IgD-negative memory B cell (primary cell): ENCODE measurements around the gene STK33. TPM values are rescaled to one million over a fixed set of nuclear protein-coding genes. Genes with fewer than 3 reads are reported as not detected.

ENCODE experiments used
- H3K27ac Mint-ChIP-seq, 3 donors: one replicate each; pipeline ENCODE4 v1.8.0; 2020 to 2022; ENCODE audit warnings: mild to moderate bottlenecking in 3 of 3, mixed read lengths in 3 of 3, moderate library complexity in 1 of 3
- H3K27me3 Mint-ChIP-seq: one replicate; pipeline ENCODE4 v1.8.0; 2021; ENCODE audit warnings: mixed read lengths
- H3K36me3 Mint-ChIP-seq: one replicate; pipeline ENCODE4 v1.8.0; 2020; ENCODE audit warnings: mild to moderate bottlenecking, mixed read lengths
- H3K4me1 Mint-ChIP-seq, 3 donors: one replicate each; pipeline ENCODE4 v1.8.0; 2020 to 2022; ENCODE audit warnings: mixed read lengths in 3 of 3, mild to moderate bottlenecking in 1 of 3
- H3K4me3 Mint-ChIP-seq, 4 donors: one replicate each; pipeline ENCODE4 v1.8.0; 2020 to 2022; ENCODE audit warnings: mild to moderate bottlenecking in 4 of 4, mixed read lengths in 4 of 4, moderate library complexity in 3 of 4
- H3K9me3 Mint-ChIP-seq, 3 donors: one replicate each; pipeline ENCODE4 v1.8.0; 2020 to 2021; ENCODE audit warnings: mixed read lengths in 3 of 3, mild to moderate bottlenecking in 1 of 3
- polyA plus RNA-seq: library from polyadenylated mRNA; unstranded; fragments of 300-500 nt; fragmentation: Illumina TruSeq; gene quantifications from one replicate; pipeline ENCODE4 v1.2.3, GENCODE V29; 2021

The STK33 gene
- polyA plus RNA-seq, 1 donor from 2014 or later, result 1.4 TPM

DNA sequence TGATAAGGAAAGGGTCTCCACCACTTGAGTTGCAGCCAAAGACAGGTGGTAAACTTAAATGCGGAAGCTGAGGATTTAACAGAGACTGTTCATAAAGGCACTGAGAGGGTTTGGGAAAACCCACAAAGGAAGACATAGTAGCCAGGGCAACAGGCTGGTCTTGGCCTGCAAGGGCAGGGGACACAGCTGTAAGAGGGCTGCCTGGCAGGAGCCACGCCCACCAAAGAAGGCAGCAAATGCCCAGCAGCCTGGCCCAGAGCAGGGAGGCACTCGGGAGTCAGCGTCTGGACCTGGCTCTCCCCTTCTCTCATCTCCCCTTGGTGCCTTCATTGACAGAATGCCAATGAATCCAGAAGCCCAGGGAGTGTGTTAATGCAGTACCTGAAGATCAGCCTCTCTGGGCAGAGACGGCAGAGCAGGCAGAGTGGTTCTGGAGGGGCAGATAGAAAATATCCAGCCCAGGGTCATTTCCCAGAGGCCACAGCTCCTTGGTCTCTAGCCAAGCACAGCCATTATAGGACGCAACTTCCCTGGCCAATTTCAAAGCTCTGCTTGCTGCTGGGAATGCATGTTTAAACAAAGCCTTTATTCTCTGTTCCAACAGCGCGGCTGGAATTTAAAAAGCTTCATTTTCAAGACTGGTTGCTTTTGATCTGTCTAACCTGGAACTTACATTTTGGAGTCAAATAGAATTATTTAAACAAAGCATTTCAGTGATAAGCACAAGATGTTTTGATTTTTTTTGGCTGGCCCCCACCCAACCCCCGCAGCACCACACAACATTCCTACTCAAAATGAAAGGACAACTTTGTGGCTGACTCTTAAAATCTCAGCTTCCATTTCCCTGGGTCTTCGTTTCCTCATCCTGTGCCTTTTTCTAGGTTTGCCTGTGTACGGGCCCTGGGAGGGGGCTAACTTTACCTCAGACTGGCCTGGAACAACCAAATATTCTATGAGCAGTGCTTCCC is 204.7 kb downstream of the STK33 start:
- Mint-ChIP-seq H3K27me3 (peaks cover 2% of the 10 kb centered on the region), H3K4me3 (no peak overlapping the region), H3K36me3 (peaks cover 4% of the 10 kb centered on the region), H3K27ac (no peak overlapping the region), H3K4me1 (peaks cover 0 to 6% (median 0%) of the 10 kb centered on the region in 3 donors), H3K9me3 (no peaks in the 10 kb centered on the region)

DNA sequence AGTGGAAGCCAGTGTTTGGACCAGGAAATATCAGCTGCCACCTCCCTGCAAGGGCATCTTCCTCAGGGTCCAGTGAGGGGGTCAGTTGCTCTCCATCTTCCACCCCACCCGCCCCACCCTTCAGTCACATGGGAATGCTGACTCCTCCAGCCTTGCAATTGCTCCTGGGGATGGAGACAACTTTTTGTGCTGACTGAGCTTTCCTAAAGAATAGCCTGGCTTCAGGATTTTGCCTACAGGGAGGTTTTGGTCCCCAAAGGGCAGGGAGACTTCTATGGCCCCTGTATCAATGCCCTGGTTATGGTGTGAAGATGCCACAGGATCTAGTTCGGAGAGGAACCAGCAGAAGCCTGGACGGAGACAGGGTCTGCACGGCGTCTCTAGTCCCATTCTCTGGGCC is 206.3 kb downstream of the STK33 start:
- peaks cover 0 to 6% (median 0%) of the 10 kb centered on the region in 3 donors for H3K4me1 Mint-ChIP-seq
- H3K9me3 Mint-ChIP-seq, result no peaks in the 10 kb centered on the region

DNA sequence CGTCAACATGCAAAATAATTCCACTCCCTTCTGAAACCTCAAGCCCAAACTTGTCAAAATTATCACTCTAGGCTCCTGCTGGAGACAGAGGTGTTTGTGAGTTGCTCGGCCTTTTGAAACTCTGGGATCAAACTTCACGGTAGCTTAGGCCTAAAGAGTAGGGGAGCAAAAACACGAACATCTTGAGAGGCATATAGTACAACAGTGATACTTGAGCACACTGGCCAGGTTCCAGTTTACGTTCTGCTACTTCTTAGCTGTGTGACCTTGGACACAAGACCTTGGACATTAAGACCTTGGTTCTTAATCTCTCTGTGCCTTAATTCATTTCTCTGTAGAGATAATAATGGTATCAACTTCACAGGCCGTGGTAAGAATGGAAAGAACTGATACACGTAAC is 206.9 kb downstream of the STK33 start:
- Mint-ChIP-seq H3K27ac (no peak overlapping the region), H3K9me3 (no peaks in the 10 kb centered on the region), H3K4me3 (no peak overlapping the region), H3K27me3 (peaks cover 2% of the 10 kb centered on the region), H3K4me1 (peaks cover 0 to 6% (median 0%) of the 10 kb centered on the region in 3 donors), H3K36me3 (no peaks in the 10 kb centered on the region)

More for the DNA sequence above, 206.3 kb downstream of the STK33 start:
- Mint-ChIP-seq H3K4me3 (no peak overlapping the region), H3K36me3 (no peaks in the 10 kb centered on the region), H3K27ac (no peak overlapping the region), H3K27me3 (peaks cover 2% of the 10 kb centered on the region)

DNA sequence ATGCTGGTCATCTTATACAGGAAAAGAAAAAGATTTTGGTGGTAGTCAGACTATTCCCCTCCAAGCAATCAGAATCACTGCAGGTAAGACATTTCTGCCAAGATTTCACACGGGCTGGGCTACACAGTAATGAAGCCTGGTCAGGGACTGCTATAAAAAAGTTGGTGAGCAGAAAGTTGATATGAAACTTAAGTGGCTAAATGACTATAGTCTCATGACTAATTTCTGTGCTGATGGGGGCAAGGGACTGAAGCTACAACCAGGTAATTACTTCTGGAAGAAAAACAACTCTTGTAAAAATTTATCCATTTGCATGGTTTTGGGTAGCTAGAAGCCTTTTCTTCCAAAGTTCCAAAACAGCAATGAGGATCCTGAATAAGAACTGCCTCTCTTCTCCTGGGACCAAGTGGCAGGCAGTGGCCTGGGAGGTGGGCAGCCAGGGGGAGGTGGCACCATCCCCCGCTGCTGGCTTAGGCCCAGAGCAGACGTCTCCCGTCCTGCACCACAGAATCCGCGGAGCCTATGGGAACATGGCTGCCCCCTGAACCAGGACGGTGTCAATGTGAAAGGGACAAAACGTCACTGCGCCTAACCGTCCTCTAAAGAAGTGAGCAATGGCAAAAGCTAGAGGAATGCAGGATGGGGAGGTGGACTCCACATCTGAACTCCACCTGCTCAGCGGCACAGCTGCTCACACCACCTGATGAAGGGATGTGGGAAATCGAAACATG is 207.7 kb downstream of the STK33 start:
- Mint-ChIP-seq H3K4me1 (peaks cover 0 to 6% (median 0%) of the 10 kb centered on the region in 3 donors), H3K4me3 (no peak overlapping the region), H3K27me3 (peaks cover 2% of the 10 kb centered on the region), H3K9me3 (no peaks in the 10 kb centered on the region), H3K36me3 (no peaks in the 10 kb centered on the region), H3K27ac (no peak overlapping the region)

DNA sequence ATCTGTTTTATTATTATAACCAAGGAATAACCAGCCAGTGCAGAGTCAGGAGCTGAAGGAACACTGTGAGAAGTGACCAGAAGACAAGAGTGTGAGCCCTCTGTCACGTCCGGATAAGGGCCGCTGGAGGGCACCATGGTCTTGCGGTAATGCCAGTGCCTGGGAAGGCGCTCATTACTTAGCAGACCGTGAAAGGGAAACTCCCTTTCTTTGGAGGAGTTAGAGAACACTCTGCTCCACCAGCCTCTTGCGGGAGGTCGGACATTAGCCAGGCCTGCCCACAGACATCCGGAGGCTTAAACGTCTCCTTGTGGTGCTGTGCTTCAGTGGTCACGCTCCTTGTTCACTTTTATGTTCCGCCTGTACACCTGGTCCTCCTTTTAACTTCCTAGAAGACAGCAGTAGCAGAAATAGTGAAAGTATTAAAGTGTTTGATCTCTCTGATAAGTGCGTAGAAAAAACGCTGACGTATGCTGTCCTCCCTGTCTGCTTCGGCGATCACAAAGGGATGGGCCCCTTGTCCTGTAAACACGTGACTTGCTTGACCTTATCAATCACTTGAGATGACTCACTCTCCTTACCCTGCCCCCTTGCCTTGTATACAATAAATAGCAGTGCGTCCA is 209.7 kb downstream of the STK33 start:
- no peaks in the 10 kb centered on the region for H3K9me3 Mint-ChIP-seq
- H3K27ac Mint-ChIP-seq, result peak overlapping the region in 1 of 3 donors; percentile 59
- peaks cover 0 to 8% (median 0%) of the 10 kb centered on the region in 3 donors for H3K4me1 Mint-ChIP-seq
- H3K27me3 Mint-ChIP-seq, result peaks cover 2% of the 10 kb centered on the region
- H3K36me3 Mint-ChIP-seq, result peaks cover 1% of the 10 kb centered on the region
- peak overlapping the region in 1 of 4 donors; percentile 69 for H3K4me3 Mint-ChIP-seq

DNA sequence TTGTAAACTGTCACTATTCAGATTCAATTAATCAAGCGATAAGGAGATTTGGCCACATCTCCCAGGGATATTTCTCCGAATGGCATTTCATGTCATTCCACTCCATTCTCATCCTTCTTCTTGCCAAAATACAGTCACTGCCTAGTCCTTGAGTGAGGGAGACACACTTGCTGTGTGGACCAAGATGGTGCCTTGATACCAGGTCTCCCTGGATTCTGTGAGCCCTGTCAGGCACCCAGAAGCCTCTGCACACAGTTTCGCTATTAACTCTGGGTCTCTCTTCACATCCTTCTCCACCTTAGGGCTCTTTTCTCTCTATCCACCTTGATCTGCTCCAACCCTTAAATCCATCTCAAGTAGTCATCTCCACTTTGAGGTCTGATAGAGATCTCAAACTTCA is 210.4 kb downstream of the STK33 start:
- peaks cover 1% of the 10 kb centered on the region for H3K36me3 Mint-ChIP-seq
- no peak overlapping the region for H3K27ac Mint-ChIP-seq
- H3K27me3 Mint-ChIP-seq, result peaks cover under 1% of the 10 kb centered on the region
- no peaks in the 10 kb centered on the region for H3K9me3 Mint-ChIP-seq
- peaks cover 0 to 8% (median 0%) of the 10 kb centered on the region in 3 donors for H3K4me1 Mint-ChIP-seq
- no peak overlapping the region for H3K4me3 Mint-ChIP-seq

DNA sequence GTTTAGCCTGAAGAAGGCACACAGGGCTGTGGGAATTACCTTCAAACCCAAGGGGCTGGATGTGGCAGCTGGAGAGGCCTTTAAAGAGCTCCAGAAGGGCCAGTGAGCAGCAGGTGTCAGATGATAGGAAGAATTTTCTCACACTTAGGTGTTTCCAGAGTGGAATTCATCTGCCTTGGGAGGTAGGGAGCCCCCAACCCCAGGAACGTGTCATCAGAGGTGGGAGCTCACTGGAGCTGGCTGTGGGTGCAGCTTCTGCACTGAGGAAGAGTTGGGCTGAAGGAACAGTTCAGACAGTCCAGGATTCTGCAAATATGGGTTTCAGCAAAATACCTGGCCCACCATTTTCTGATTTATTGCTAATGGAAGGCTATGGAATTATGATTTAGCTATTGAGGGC is 210.8 kb downstream of the STK33 start:
- no peak overlapping the region for H3K4me3 Mint-ChIP-seq
- H3K36me3 Mint-ChIP-seq, result peaks cover 1% of the 10 kb centered on the region
- H3K27me3 Mint-ChIP-seq, result no peaks in the 10 kb centered on the region
- no peaks in the 10 kb centered on the region for H3K9me3 Mint-ChIP-seq
- peaks cover 0 to 8% (median 0%) of the 10 kb centered on the region in 3 donors for H3K4me1 Mint-ChIP-seq
- no peak overlapping the region for H3K27ac Mint-ChIP-seq

DNA sequence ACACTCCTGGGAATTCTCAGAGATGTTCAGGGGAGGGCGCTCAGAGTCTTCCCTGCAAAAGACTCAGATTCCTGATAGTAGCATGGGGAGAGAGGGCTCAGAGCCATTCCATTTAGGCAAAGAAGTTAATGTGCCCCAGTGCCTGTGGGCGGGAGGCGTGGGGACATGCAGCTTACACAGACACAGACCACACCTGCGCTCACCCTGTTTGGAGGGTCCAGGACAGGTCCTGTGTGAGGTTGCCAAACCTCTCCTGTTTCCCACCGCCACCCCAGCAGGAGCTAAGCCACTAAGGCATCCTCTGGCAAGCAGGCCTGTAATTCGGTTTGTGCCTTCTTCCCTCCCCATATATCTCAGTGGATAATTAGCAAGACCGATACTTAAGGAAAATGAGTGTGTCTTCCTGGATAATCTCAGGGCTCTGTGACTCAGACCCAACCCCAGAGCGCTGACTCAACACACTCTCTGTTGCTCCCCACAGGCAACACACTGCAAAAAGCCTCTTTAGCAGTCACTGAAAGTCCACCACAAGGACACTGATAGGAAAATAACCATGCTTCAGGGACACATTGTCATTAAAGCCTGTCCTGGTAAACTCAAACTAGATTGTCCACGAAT is 211.5 kb downstream of the STK33 start:
- peaks cover 1% of the 10 kb centered on the region for H3K36me3 Mint-ChIP-seq
- no peak overlapping the region for H3K27ac Mint-ChIP-seq
- peaks cover 0 to 8% (median 0%) of the 10 kb centered on the region in 3 donors for H3K4me1 Mint-ChIP-seq
- no peaks in the 10 kb centered on the region for H3K27me3 Mint-ChIP-seq
- no peak overlapping the region for H3K4me3 Mint-ChIP-seq
- no peaks in the 10 kb centered on the region for H3K9me3 Mint-ChIP-seq

DNA sequence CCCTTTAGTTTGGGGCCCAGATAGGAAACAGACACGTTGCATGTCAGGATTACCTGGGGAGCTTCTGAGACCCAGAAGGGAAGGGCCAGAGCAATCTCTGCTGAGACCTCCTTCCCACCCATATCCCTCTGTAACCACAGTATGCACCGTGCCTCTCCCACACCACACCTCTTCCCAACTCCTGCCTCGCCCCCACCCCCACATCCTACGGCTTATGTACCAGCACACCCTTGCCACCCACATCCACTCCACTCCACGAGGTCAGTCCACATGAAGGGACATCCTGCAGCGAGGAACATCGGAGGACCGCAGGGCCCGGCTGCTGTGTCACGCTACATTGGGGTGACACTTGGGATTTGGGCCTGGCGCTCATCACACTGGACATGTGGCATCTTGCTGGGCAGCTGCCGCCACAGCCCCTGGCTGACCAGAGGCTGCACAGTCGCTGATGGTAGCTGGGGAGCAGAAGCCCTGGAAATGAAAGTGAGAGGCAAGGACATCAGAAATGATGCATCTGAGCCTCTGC is 212.1 kb downstream of the STK33 start:
- no peaks in the 10 kb centered on the region for H3K27me3 Mint-ChIP-seq
- H3K4me1 Mint-ChIP-seq, result peaks cover 0 to 8% (median 0%) of the 10 kb centered on the region in 3 donors
- H3K4me3 Mint-ChIP-seq, result no peak overlapping the region
- peaks cover 1% of the 10 kb centered on the region for H3K36me3 Mint-ChIP-seq
- H3K9me3 Mint-ChIP-seq, result no peaks in the 10 kb centered on the region
- H3K27ac Mint-ChIP-seq, result no peak overlapping the region

DNA sequence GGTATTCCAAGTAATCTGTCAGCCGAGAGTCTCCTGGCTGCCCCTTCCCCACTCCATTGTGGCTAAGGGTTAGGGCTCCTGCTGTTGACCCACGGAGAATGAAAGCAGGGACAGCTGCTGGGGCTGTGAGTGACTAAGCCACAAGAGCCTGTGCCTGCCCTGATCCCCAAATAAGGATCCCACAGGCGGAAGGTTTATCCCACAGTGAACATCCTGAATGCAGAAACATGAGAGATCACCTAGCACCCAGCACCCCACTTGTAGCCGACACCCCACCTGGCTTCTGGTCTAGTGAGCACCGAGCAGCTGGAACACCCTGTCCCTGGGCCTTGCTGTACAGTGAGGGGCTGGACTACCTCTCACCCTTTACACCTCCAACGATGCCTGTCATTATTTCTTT is 212.7 kb downstream of the STK33 start:
- Mint-ChIP-seq H3K27ac (no peak overlapping the region), H3K9me3 (no peaks in the 10 kb centered on the region), H3K4me3 (no peak overlapping the region), H3K4me1 (peaks cover 0 to 8% (median 0%) of the 10 kb centered on the region in 3 donors), H3K27me3 (no peaks in the 10 kb centered on the region), H3K36me3 (peaks cover 1% of the 10 kb centered on the region)

DNA sequence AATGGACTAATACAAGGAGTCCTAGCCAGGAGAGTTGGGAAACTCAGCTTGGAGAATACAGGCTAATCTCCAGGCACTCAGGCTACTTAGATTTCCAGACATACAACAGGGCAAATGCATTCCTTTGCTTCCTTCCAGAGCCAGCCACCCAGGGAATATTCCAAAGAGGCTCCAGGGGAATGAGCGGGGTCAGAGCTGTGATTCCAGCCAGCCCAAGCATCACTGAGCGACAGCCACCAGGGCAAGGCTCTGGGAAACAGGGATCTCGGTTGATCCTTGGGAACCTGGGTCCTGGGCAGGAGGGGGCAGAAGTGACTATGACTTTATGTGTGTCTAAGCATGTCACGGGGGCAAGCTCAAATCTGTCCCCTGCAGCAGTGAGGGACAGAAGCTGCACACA is 218.1 kb downstream of the STK33 start:
- H3K4me3 Mint-ChIP-seq, result no peak overlapping the region
- H3K27me3 Mint-ChIP-seq, result no peaks in the 10 kb centered on the region
- H3K4me1 Mint-ChIP-seq, result peaks cover 0 to 7% (median 0%) of the 10 kb centered on the region in 3 donors
- no peak overlapping the region for H3K27ac Mint-ChIP-seq
- H3K36me3 Mint-ChIP-seq, result peaks cover 1% of the 10 kb centered on the region
- H3K9me3 Mint-ChIP-seq, result no peaks in the 10 kb centered on the region

DNA sequence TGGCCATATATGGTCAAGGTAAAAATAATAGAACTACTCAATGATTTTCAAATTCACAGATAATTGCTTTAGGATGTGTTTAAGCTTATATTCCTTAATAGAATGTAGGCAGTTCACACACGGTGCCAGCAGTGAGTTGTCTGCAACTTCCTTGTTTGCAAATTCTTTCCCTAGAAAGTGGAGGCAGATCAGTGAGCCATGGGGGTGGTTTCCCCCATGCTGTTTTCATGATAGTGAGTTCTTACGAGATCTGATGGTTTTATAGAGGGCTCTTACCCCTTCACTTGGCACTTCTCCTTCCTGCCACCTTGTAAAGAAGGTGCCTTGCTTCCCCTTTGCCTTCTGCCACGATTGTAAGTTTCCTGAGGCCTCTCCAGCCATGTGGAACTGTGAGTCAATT is 218.6 kb downstream of the STK33 start:
- Mint-ChIP-seq H3K9me3 (peaks cover 0 to 2% (median 0%) of the 10 kb centered on the region in 3 donors), H3K27me3 (peaks cover 3% of the 10 kb centered on the region), H3K4me1 (peaks cover 0 to 6% (median 0%) of the 10 kb centered on the region in 3 donors), H3K36me3 (peaks cover under 1% of the 10 kb centered on the region), H3K27ac (no peak overlapping the region), H3K4me3 (no peak overlapping the region)

DNA sequence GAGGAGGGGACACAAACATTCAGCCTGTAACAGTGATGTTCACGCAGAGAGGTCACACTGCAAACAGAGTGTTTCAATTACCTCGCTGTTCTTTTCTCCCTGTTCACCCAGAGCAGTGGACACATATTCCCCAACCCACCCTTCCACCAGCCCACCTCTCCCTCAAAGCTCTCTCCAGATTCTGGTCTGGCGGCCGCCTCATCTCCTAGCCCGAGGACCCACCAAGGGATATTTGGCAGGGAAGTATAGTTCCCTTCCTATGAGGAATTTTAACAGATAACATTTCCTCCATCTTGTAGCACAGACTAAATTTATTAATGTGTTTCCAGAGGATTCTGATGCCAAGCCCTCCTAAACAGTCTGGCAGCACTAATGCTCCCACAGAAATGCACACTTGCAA is 219.3 kb downstream of the STK33 start:
- Mint-ChIP-seq H3K4me3 (no peak overlapping the region), H3K36me3 (no peaks in the 10 kb centered on the region), H3K27me3 (peaks cover 3% of the 10 kb centered on the region), H3K4me1 (peaks cover 0 to 5% (median 0%) of the 10 kb centered on the region in 3 donors), H3K9me3 (peaks cover 0 to 2% (median 0%) of the 10 kb centered on the region in 3 donors), H3K27ac (peak overlapping the region in 1 of 3 donors; percentile 51)
